ENCODE measurements around the gene RMP24.

RMP24 gene

DNA sequence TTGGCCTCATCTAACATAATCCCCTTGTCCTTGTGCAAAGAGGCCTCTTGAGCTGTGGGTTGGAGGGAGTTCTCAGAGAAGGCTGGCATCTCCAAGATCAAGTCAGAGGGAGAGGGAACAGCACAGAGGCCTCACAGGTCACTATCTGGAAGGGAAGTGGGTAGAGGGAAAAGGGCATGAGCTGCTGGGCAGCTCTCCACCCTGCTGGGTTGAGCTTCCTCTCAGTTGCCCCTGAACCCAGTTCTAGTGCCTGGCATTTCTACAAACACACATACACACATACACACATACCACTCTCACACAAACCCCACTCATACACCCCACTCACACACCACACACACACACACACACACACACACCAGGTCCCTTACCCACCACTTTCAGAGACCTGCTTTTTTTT lies 30.3 kb upstream of the RMP24 start:
- Histone ChIP-seq H3K9me3 (no peaks in the 10 kb centered on the region), H3K4me3 (no peak overlapping the region), H3K27ac (no peak overlapping the region), H3K36me3 (no peaks in the 10 kb centered on the region), H3K4me1 (peaks cover 0 to 22% (median 2%) of the 10 kb centered on the region in 4 donors), H3K27me3 (no peaks in the 10 kb centered on the region)
- DNase-seq, result no peak
- intact Hi-C loops (cut with DNase I; ENCODE audit: low total_unique reads), result no loop called here
- no peak for TF ChIP-seq CTCF (IDR thresholded peaks at IDR 0.05)
- no peak for TF ChIP-seq POLR2A (IDR thresholded peaks at IDR 0.05)
- no peak for TF ChIP-seq EP300 (IDR thresholded peaks at IDR 0.05)
- TF ChIP-seq POLR2AphosphoS5 (IDR thresholded peaks at IDR 0.05), result no peak

DNA sequence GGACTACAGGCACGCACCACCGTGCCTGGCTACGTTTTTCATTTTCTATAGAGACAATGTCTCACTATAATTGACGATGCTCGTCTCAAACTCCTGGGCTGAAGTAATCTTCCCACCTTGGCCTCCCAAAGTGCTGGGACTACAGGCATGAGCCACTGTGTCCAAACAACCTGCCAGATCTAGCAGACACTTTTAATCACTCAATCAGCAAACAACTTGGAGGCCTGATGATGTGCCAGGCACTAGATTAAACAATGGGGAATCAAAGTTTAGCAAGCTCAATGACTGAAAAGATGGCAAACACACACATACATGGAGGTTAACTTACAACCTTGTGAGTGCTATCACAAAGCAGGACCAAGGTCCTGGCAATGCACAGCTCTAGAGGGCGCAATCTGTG lies 29.8 kb upstream of the RMP24 start:
- no peaks in the 10 kb centered on the region for H3K9me3 ChIP-seq
- intact Hi-C loops (cut with DNase I; ENCODE audit: low total_unique reads), result no loop called here
- H3K4me1 ChIP-seq, result peaks cover 0 to 17% (median 2%) of the 10 kb centered on the region in 4 donors
- no peak for DNase-seq
- H3K27ac ChIP-seq, result no peak overlapping the region
- no peaks in the 10 kb centered on the region for H3K36me3 ChIP-seq
- no peak for TF ChIP-seq CTCF (IDR thresholded peaks at IDR 0.05)
- no peak for TF ChIP-seq POLR2AphosphoS5 (IDR thresholded peaks at IDR 0.05)
- TF ChIP-seq EP300 (IDR thresholded peaks at IDR 0.05), result no peak
- TF ChIP-seq POLR2A (IDR thresholded peaks at IDR 0.05), result no peak
- 88 to 96% (median 93%) methylated on average over 6 of the region's 6 CpGs for WGBS, 5 donors
- H3K27me3 ChIP-seq, result no peaks in the 10 kb centered on the region
- no peak overlapping the region for H3K4me3 ChIP-seq

GRCh38 chr18:35948080-35948479 lies 24.4 kb upstream of the RMP24 start:
- TF ChIP-seq POLR2A (IDR thresholded peaks at IDR 0.05), result no peak
- TF ChIP-seq POLR2AphosphoS5 (IDR thresholded peaks at IDR 0.05), result no peak
- TF ChIP-seq CTCF (IDR thresholded peaks at IDR 0.05), result no peak
- TF ChIP-seq EP300 (IDR thresholded peaks at IDR 0.05), result no peak

DNA sequence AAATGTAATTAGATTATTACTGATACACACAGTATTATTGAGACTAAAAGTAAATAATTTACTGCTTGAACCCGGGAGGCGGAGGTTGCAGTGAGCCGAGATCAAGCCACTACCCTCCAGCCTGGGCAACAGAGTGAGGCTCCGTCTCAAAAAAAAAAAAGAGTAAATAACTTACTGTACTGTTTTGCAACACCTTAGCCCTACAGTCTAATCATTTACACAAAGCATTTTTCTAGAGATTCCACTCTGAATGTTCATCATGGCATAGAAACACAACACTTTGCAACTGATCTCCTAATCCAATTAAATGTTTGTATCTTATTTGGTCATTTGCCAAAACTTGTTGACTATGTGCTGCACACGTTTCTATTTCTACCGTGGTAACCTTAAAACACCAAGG lies 23.4 kb upstream of the RMP24 start:
- Histone ChIP-seq H3K27me3 (peaks cover 0 to 8% (median 0%) of the 10 kb centered on the region in 3 donors), H3K4me3 (no peak overlapping the region), H3K4me1 (peaks cover 0 to 9% (median 8%) of the 10 kb centered on the region in 4 donors), H3K27ac (no peak overlapping the region), H3K9me3 (no peaks in the 10 kb centered on the region), H3K36me3 (no peaks in the 10 kb centered on the region)
- no peak for DNase-seq
- intact Hi-C loops (cut with DNase I; ENCODE audit: low total_unique reads), result no loop called here
- 59 to 65% (median 63%) methylated on average over 6 of the region's 6 CpGs for WGBS, 5 donors
- no peak for TF ChIP-seq EP300 (IDR thresholded peaks at IDR 0.05)
- TF ChIP-seq POLR2A (IDR thresholded peaks at IDR 0.05), result no peak
- TF ChIP-seq POLR2AphosphoS5 (IDR thresholded peaks at IDR 0.05), result no peak
- no peak for TF ChIP-seq CTCF (IDR thresholded peaks at IDR 0.05)

More at GRCh38 chr18:35948080-35948479, 24.4 kb upstream of the RMP24 start:
- H3K36me3 ChIP-seq, result no peaks in the 10 kb centered on the region
- peaks cover 0 to 8% (median 0%) of the 10 kb centered on the region in 3 donors for H3K27me3 ChIP-seq
- no peak for DNase-seq
- no peaks in the 10 kb centered on the region for H3K9me3 ChIP-seq
- peaks cover 0 to 9% (median 8%) of the 10 kb centered on the region in 4 donors for H3K4me1 ChIP-seq
- 72 to 80% (median 78%) methylated on average over 3 of the region's 3 CpGs for WGBS, 5 donors
- H3K27ac ChIP-seq, result no peak overlapping the region
- intact Hi-C loops (cut with DNase I; ENCODE audit: low total_unique reads), result no loop called here
- no peak overlapping the region for H3K4me3 ChIP-seq
